Fibroblast of skin of scalp (primary cell): ENCODE measurements around the gene PTK6.
"Not testable (repeated sequence)": the region's sequence is repeated elsewhere in the genome, so short reads cannot be mapped to it uniquely, and the experiment has no call there.

Experiments used
- DNase-seq: peaks from one replicate; pipeline ENCODE4 v3.0.0-alpha.2; 2013

PTK6 gene

DNA sequence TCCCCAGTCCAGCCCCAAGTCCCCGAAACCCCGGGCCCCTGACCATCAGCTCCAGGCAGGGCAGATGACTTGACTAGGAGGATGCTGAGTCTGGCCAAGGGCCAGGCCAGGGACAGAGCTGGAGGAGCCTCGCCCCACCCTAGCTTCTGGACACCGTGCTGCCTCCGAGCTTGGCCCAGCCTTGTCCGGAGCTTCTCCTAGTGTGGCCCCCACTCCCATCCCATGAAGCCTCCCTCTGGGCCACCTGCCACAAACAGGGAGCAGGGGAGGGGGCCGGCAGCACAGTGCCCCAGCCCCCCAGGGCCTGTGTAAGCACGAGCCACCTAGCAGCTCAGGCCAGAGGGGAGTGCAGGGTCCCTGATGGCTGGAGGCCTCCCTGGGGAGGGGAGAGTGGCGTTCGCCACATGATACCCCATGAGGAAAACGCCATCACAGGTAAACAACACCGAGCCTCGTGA is 43.6 kb downstream of the PTK6 start:
- no peak for DNase-seq

GRCh38 chr20:63492982-63493381 is 44.2 kb downstream of the PTK6 start:
- no peak for DNase-seq

DNA sequence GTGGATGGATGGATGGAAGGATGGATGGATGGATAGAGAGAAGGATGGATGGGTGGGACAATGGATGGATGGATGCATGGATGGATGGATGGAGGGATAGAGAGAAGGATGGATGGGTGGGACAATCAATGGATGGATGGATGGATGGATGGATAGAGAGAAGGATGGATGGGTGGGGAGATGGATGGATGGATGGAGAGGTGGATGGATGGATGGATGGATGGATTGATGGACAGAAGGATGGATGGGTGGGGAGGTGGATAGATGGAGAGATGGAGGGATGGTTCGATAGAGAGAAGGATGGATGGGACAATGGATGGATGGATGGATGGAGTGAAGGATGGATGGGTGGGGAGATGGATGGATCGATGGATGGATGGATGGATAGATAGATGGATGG is 44.7 kb downstream of the PTK6 start:
- DNase-seq = no peak

- no peak for DNase-seq
Observed at GRCh38 chr20:63491635-63492230, 45.4 kb downstream of the PTK6 start.

DNA sequence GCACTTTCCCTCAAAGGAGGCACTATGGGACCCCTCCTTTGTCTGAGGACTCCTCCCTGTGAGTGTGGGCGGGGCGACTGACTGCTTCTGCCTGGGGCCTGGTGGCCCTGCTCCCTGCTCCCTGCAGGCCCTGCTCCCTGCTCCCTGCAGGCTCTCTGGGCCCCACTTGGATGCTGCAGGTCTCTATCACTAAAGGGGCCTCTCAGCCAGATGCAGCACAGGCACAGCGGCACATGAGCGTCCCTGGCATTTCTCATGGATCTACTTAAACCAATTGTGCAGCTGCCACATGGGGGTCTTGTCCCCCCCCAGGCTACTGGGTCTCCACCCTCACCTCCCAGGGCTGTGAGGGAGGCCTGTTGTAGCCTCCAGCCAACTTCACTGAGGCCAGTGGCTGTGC is 46.1 kb downstream of the PTK6 start:
- DNase-seq = no peak

DNA sequence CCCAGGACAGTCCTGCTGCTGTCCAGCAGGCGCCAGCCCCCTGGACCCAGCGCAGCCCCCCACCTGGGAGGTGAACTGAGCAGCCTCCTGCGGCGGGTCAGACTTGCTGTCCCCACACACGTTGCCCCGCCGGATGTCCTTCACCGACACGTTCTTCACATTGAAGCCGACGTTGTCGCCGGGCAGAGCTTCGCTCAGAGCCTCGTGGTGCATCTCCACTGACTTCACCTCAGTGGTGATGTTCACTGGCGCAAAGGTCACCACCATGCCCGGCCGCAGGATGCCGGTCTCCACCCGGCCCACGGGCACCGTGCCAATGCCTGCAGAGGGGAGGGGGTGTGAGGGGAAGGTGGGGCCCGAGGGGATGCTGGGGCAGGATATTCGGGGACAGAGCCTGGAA is 46.8 kb downstream of the PTK6 start:
- no peak for DNase-seq

GRCh38 chr20:63488315-63489251 is 48.6 kb downstream of the PTK6 start:
- DNase-seq = no peak

- no peak for DNase-seq
Observed at GRCh38 chr20:63487781-63488241, 49.4 kb downstream of the PTK6 start.

DNA sequence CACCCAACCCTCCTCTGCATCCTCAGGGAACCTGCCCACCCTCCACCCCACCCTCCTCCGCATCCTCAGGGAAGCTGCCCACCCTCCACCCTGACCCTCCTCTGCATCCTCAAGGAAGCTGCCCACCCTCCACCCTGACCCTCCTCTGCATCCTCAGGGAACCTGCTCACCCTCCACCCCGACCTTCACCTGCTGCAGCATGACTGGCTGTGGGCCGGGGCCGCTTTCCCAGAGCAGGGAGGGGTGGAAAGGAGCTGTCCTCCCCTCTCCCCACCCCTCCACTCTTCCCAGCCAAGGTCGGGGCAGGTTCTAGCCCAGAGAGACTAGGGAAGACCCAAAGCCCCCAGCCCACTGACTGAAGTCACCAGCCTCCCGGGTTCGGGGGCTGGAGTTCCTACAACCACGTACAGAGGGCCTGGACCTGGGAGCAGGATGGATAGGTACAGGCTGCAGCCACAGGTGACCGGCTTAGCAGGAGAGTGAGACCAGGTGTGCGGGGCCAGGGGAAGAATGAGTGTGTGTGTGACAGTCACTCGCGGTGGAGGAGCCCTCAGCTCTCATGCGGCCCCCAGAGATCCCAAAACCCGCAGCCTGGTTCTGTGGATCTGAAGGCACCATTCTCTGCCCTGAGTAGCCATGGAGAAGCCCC is 49.9 kb downstream of the PTK6 start:
- DNase-seq = no peak

GRCh38 chr20:63486300-63486855 is 50.8 kb downstream of the PTK6 start:
- no peak for DNase-seq

DNA sequence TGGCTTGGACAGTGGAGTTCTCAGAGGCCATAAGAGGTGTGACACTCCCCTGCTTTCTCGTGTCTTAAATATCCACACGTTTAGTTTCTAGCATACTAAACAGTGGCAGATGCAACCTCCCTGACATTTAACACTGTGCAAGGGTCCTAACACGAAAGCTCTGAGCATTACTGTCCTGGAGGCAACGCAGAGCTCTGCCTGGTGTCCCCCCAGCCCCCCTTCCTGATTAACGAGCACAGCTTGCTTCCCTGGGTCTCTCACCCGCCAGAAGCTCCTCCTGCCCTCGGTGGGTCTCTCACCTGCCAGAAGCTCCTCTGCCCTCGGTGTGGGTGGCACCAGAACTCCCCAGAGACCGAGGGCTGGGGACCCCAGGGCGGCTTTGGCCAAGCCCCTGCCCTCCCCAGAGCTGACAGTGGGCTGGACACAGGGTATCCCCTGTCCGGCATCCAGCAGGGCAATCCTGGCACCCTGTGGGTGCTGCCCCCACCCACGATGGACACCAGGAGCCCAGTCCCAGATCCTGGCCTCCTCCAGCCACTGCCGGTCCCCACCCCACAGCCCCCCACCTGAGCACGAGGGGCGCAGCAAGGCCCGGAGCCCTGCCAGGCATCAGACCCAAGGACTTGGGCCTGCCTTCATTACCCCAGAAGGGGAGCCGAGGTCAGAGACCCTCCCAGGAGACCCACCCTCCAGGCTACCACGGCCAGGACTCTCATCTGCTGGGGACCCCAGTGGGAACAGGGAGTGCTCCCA is 52.3 kb downstream of the PTK6 start:
- no peak for DNase-seq

DNA sequence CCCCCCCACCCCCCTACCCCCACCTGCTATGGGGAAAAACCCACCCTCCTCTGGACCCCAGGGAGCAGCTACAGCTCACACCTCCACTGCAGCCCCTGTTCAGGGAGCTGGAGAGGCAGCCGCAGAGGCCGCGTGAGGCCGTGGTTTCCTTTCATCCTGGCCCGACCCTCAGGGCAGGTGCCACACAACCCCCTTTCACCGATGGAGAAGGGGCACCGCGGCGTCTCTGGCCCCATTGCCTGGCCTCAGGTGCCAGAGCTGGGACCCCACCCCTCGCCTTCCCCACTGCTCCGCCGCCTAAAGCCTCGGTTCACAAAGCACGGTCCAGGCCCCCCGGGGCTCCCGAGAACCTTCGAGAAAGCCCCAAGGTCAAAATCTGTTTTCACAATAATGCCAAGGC is 52.9 kb downstream of the PTK6 start:
- DNase-seq = no peak

DNA sequence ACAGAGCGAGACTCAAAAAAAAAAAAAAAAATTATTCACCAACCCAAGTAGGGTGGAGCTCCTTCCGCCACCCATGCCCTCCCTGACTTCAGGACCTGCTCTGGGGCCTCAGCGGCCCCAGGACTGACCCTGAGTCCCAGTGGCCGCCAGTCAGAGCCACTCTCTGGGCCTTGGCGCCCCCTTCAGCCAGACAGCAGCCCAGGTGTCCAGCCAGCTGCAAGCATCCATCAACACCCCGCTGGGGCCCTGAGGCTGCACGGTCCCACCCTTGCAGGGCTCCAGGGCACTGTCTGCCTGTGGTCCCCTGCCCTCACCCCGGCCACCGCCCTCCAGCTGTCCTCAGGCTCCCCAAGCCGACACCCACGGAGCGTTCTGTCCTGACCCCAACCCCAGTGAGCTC is 53.3 kb downstream of the PTK6 start:
- no peak for DNase-seq

- no peak for DNase-seq
Observed at GRCh38 chr20:63482021-63482587, 55.1 kb downstream of the PTK6 start.

DNA sequence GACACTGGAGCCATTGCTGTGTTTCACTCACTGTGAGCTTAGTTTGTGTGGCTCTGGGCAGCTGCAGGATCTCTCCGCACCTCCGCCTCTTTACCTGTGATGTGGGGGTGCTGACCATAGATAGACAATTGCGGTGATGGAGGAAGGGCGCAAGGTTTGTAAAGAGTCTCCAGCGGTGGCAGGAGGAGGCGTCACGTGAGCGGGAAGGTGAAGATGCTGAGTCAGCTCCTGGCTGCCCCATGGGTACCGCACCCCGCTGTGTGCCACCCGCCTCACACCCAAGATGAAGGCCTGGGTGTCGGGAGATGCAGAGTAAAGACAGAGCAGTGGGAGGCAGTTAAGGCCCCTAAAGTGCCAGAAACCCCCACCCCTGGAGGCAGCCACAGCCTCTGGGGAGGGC is 55.7 kb downstream of the PTK6 start:
- no peak for DNase-seq

GRCh38 chr20:63479695-63480419 is 57.3 kb downstream of the PTK6 start:
- not testable (repeated sequence) for DNase-seq

GRCh38 chr20:63478346-63479302 is 58.6 kb downstream of the PTK6 start:
- no peak for DNase-seq
